ENCODE measurements around the gene MALRD1.

The MALRD1 gene

DNA sequence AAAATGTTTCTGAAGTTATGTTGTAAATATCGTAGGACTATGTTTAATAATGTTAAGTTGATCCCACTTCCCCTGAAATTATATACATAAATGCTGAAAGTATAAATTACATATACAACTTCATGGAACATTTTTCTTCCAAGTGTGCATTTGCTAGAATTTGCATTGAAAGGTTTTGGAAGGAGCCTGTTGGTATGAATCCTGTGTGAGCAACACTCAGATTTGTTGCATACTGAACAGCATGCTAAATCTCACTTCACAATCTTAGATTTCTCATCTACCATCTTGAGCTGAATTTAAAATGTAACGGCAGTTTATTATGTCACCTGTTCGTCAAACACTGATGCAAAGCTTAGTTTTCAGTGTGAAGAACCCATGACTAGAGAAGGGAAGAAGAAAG lies 172.6 kb downstream of the MALRD1 start:
- in situ Hi-C loops (cut with HindIII; ENCODE audit: low sequenced_read_pairs) = no loop called here

DNA sequence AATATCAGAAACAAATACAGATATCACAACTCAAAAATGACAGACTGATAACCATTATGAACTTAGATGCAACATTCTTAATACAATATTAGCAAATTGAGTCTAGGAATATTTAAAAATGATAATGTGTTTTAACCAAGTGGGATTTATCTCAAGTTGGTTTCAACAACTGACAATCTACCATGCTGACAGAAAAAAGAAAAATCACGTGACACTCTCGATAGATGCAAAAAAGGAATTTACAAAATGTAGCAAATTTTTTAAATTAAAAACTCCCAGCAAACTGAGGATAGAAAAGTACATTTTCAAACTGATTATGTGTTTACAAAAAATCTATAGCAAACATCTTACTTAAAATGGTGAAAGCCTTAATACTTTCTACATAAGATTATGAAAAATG lies 177.4 kb downstream of the MALRD1 start:
- TF ChIP-seq, protein P1, sequence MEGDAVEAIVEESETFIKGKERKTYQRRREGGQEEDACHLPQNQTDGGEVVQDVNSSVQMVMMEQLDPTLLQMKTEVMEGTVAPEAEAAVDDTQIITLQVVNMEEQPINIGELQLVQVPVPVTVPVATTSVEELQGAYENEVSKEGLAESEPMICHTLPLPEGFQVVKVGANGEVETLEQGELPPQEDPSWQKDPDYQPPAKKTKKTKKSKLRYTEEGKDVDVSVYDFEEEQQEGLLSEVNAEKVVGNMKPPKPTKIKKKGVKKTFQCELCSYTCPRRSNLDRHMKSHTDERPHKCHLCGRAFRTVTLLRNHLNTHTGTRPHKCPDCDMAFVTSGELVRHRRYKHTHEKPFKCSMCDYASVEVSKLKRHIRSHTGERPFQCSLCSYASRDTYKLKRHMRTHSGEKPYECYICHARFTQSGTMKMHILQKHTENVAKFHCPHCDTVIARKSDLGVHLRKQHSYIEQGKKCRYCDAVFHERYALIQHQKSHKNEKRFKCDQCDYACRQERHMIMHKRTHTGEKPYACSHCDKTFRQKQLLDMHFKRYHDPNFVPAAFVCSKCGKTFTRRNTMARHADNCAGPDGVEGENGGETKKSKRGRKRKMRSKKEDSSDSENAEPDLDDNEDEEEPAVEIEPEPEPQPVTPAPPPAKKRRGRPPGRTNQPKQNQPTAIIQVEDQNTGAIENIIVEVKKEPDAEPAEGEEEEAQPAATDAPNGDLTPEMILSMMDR (IDR thresholded peaks at IDR 0.05; ENCODE audit: low read depth, low read length, missing control alignments) = no peak
- no peak overlapping the region for H3K4me3 ChIP-seq (ENCODE audit: low read depth, low read length)
- in situ Hi-C loops (cut with HindIII; ENCODE audit: low sequenced_read_pairs) = no loop called here
- no peak for DNase-seq (ENCODE audit: low read depth)

More for the DNA sequence above, 172.6 kb downstream of the MALRD1 start:
- DNase-seq (ENCODE audit: low read depth) = no peak
- H3K4me3 ChIP-seq (ENCODE audit: low read depth, low read length) = no peak overlapping the region
- TF ChIP-seq, protein P1 (IDR thresholded peaks at IDR 0.05; ENCODE audit: low read depth, low read length, missing control alignments) = no peak

DNA sequence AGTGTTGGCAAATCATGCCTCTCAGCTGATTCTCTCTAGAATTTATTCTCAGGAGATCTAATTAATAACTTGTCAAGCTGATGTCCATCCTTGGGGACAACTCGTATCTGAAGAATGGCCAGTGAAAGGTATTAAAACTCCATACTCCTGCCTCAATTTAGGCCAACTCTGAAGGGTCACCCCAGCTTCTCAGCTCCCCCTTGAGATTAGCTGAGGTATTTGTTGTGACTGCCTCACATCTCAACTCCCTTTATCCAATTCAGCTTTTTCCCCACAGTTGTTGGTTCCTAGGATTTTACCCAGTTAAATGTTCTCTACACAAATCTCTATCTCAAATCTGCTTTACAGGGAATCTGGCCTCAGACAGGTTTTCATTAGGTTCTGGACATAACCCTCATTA lies 182.4 kb downstream of the MALRD1 start:
- TF ChIP-seq, protein P1 (IDR thresholded peaks at IDR 0.05; ENCODE audit: low read depth, low read length, missing control alignments) = no peak
- DNase-seq (ENCODE audit: low read depth) = no peak
- no peak overlapping the region for H3K4me3 ChIP-seq (ENCODE audit: low read depth, low read length)
- in situ Hi-C loops (cut with HindIII; ENCODE audit: low sequenced_read_pairs) = no loop called here

DNA sequence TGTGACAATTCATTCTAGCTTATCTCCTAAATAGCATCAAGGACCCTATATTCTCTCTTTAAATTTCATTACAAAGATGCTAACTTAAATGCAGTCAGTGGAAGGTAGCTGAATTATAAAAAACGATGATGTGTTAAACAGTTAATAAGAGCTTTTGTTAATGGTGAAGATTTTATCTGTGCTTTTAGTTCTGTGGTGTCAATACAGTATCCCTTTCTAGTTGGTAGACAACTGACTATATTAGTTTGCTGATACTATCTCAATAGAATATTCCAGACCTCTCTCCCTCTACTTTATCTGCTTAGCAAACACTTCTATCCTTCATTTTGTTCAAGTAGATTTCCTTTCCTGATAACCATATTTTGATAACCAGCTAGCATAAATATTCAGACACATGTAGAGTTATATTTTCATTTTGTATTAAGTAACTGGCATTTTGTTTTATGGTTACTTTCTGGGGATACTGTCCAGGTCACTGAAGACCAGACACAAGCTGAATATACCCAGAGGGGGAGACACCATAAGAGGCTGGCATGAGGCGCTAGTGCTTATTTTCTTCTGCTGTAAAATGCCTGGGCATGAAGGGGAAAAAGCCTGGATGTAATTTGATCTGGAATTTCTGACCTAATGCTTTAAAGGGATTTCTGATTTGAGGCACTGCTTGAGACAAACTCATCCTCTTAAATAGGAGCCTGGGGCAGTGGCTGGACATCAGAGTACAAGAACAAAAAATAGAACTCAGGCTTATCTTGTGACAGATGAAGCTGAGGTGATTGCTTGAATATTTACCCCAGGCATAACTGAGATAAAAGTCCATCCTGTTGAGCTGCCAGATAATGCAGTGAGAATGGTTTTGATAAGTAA lies 197.5 kb downstream of the MALRD1 start:
- in situ Hi-C loops (cut with HindIII; ENCODE audit: low sequenced_read_pairs) = no loop called here
- no peak overlapping the region for H3K4me3 ChIP-seq (ENCODE audit: low read depth, low read length)

DNA sequence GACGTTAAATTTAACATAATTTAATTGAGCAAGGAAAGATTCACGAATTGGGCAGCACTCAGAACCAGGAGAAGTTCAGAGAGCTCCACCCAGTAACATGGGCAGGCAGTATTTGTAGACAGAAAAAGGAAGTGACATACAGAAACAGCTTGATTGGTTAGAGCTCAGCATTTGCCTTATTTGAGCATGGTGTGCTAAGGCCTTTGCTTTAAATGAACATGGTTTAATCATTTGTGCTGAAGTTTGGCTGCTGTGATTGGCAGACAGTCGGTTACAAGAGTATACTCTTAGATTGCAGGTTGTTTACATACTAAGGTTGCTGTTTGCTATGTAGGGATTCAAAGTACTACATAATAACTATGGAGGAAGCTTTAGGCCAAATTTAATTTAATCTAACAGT lies 199.2 kb downstream of the MALRD1 start:
- TF ChIP-seq, protein P1 (IDR thresholded peaks at IDR 0.05; ENCODE audit: low read depth, low read length, missing control alignments) = no peak
- no peak for DNase-seq (ENCODE audit: low read depth)
- H3K4me3 ChIP-seq (ENCODE audit: low read depth, low read length) = no peak overlapping the region
- in situ Hi-C loops (cut with HindIII; ENCODE audit: low sequenced_read_pairs) = no loop called here

More for the DNA sequence above, 197.5 kb downstream of the MALRD1 start:
- TF ChIP-seq, protein P1 (IDR thresholded peaks at IDR 0.05; ENCODE audit: low read depth, low read length, missing control alignments) = no peak
- no peak for DNase-seq (ENCODE audit: low read depth)

DNA sequence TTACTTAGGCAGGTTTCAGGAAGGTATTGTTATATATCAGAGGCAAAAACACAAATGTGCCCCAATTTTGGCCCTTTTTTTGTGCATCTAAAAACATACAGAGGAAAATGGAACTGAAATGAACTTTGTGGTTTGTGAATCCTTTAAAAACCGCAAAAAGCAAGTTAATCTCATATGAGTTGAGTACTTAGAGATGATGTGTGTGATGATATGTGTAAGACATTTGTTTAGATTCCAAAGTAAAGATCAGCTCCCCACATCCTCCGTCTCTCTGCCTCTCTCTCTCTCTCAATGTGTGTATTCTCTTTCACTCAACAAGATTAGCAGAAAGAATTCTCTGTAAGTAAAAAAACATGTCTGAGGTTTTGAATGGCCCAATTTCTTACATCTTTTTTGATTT lies 201.9 kb downstream of the MALRD1 start:
- in situ Hi-C loops (cut with HindIII; ENCODE audit: low sequenced_read_pairs) = no loop called here
- TF ChIP-seq, protein P1 (IDR thresholded peaks at IDR 0.05; ENCODE audit: low read depth, low read length, missing control alignments) = no peak
- no peak for DNase-seq (ENCODE audit: low read depth)
- H3K4me3 ChIP-seq (ENCODE audit: low read depth, low read length) = no peak overlapping the region
